Stimulated activated CD4-positive, alpha-beta T cell treated with anti-CD3 and anti-CD28 coated beads, Interleukin-1b, Interleukin-23, amount 100 ng/mL, for 24 hours (primary cell): ENCODE data around the gene ALDH1A2.
"Not testable (repeated sequence)": the region's sequence is repeated elsewhere in the genome, so short reads cannot be mapped to it uniquely, and the experiment has no call there.

ENCODE experiments used
- DNase-seq, 4 experiments: peaks; one replicate each; pipeline ENCODE4 v3.0.0-alpha.2; 2020; ENCODE audit warnings: low read depth in 4 of 4, low spot score in 1 of 4

Gene ALDH1A2

DNA sequence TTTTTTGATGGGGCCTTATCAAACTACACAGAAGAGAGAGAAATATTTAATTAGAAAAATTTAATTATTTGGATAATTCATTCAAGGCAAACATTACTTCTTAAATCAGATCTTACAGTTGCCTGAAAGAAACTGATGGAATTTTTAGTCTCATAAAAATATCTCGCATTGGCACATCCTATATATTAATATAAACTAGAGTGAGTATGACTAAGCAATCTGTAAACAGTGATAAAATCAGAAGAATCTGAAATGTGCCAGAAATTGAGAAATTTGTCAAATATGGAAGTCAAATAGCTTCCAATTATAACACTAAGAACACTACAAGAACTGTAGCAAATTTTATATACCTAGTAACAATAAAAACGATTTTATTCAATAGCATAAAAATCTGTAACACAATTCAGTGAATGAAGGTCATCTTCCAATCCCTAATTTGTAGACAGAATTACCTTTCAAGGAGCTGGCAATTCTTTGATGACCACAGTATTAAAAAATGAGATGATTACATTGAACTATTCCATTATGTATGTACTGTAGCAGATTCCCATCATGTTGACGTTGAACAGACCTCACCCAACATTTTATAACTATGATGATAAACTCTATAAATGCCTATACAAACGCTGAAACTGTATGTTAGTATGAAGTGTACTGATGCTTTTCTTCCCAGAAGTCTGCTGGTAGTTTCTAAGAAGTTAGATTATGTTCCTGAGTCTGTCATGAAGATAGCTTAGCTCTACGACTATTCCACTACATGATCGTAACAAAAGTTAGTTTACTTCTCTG lies 63.0 kb downstream of the ALDH1A2 start:
- no peak for DNase-seq

DNA sequence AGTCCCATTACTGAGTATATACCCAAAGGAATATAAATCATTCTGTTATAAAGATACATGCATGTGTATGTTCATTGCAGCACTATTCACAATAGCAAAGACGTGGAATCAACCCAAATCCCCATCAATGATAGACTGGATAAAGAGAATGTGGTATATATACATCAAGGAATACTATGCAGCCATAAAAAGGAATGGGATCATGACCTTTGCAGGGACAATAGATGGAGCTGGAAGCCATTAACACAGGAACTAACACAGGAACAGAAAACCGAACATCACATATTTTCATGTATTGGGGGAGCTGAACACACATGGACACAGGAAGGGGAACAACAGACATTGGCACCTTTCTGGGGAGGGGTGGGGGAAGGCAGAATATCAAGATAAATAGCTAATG lies 65.8 kb downstream of the ALDH1A2 start:
- not testable (repeated sequence) for DNase-seq

- no peak for DNase-seq
Measured at GRCh38 chr15:57996561-57996960, 69.0 kb downstream of the ALDH1A2 start.

- DNase-seq, result no peak
Measured at GRCh38 chr15:57994221-57995049, 71.1 kb downstream of the ALDH1A2 start.

DNA sequence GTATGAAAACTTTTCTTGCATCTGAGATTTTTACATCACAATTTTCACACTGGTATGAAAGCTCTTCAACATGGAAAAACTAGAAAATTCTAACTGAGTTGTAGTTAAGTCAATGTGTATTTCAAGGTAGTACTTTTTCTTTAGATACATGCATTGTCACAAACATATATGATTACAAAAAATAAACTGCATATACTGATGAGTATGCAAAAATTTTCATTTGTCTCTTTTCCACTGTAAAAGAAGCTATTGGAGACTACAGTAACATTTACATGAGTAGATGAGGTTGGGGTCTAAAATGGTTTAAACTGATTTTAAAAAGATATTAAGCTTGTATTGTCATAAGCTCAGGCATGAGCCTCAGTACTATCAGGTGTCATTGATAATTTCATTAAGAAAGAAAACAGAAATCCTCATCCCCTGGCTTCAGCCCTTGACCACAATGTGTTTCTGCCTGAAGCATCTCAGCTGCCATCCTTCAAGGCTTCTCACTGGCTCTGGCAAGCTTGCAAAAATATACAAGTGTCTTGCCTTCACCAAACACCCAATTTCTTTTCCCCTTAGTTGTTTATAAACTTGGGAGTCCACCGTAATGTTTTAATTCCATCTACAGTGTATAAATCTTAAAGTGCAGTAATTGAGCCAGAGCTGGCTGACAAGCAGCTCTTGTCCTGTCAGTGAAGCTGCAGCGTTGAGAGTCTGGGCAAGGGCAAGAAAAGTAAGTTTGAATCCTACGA lies 71.9 kb downstream of the ALDH1A2 start:
- no peak for DNase-seq

GRCh38 chr15:57992761-57993355 lies 72.7 kb downstream of the ALDH1A2 start:
- no peak for DNase-seq

DNA sequence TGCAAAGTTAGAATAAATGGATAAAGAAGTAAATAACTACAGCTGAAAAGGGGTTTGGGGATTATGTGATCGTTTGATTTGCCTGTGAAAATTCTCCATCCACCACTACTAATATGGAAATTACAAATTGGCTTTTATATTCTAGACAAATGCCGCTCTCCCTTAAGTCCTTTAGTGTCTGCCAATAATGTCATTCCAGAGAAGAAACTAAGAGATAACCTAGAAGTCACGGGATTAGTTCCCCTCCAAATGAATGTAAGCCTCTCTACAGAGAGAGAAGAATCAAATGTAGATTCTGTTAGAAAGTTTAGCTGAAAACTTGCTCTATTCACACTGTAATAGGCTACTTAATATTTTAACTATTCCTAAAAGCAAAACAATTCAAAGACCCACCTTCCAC lies 92.0 kb downstream of the ALDH1A2 start:
- no peak for DNase-seq

DNA sequence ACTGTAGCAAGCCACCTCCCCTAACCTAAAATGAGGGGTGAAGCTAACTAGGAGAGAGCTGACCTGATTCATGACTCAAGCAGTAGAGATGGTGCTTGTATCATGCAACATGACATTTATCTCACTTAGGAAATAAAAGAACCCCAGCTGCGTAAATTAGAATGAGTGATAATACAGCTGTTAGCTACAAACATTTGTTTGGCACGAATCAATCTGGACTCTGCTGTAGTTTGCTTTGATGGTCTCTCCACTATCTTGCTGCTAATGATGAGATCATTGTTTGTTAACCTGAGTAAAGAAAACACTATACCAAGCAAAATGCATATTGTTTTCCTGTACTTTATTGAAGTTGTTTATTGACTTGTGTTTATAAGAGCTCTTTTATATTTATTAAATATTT lies 92.6 kb downstream of the ALDH1A2 start:
- no peak for DNase-seq

DNA sequence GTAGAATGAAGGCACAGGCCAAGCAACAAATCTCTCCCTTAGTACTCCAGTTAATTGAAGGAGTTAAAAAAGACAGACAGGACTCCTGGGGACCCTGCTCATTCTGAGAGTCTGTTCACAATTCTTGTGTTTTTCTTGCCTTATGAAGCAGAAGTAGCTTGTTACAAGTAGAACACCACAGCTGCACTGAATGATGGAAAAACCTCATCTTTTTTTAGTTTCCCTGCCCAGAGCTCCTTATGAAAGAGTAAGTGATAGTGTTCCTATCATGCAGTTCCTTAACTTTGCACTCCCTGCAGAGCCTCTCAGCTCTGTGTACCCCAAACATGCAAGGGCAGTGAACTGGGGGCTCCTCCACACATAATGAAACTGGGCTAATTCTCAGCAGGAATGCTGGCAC lies 95.5 kb downstream of the ALDH1A2 start:
- no peak for DNase-seq

DNA sequence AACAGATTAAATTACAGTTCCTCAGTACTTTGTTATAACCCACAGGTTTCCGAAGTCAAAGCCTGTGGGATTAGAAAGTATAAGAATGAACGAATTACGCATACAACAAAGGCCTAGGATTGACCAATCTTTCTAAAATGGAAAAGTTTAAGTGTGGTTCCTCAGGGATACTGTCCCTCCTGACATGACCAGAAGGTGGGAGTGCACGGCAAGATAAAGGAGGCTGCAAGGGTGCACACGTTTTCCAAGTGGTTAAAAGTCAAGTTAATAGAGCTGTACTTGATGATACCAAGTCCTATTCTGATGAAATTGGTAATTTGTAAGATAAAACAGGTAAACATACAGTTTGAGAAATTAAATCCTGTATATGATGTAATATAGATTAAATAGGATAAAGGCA lies 96.2 kb downstream of the ALDH1A2 start:
- no peak for DNase-seq

GRCh38 chr15:57962887-57963286 lies 102.6 kb downstream of the ALDH1A2 start:
- DNase-seq, result no peak

DNA sequence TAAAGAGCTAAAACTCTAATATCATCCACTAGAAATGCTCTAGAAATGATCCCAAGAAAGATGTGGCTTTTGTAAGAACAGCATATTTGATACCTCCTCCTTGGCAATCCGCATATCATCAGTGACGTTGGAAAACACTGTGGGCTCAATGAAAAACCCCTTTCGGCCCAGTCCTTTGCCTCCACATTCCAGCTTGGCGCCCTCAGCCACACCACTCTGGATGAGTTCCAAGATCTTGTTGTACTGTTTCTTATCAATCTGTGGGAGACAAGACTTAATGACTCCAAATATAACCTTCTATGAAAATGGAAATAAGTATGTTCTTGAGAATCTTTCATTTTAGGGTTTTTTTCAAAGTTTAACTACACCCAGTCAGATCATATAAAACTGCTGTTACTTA lies 103.6 kb downstream of the ALDH1A2 start:
- no peak for DNase-seq

DNA sequence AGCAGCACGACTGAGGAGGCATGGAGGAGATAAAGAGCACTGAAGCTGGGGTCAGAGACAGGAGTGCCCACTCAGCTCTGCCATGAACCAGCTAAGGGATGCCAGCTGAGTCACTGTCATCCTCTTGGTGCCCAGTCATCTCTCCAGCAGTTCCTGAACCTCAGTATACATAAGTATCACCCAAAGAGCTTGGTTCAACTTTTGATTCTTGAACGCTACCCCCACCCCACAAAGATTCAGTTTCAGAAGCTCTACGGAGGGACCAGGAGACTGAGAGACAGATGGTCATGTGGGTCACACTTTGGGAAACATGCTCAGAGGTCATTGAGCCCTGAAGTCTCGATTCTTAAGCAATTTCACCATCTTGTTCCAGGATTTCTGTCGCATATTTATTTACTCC lies 108.4 kb downstream of the ALDH1A2 start:
- DNase-seq, result no peak

DNA sequence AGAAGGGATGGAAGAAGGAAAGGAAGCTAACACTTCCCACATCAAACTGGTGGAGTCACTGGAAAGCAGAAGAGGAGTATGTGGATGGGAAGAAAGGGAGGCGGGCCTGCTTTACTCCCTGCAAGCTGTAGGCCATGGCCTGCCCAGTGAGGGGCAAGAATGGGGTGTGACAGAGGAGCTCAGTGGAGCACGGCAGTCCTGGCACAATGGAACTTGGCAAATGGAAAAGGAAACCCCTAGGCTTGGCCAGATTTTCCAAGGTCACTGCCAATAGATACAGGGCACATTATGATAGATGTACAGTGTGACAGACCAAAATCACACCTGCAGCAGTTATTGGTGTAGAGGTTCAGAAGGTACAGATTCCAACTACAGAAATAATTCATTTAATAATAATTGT lies 111.6 kb downstream of the ALDH1A2 start:
- no peak for DNase-seq

DNA sequence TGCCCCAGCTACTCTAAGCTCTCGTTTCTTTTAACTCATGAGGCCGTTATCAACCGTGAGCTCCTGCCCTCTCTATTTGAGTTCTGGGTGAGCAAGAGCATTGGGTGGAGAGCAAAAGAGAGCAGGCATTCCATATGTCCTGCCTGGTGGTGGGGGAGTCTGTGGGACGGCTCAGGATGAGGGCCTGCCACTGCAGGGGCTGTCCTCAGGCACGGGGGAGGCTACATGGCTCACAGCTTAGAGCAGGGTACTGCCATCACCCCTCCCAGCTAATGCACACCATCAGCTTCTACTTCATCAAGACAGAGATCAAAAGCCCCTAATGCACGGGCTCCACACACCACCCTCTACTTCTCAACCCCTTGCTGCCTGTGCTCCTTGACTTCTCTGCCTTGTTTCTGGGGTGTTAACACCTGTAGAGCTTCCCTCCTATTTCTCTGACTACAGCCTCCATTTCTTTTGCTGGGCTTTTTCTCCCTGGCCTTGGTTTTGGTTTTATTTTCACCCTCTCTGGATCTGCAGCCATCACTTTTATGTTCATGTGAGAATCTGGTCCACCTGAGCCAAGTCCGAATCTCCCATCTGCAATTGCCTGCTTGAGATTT lies 114.1 kb downstream of the ALDH1A2 start:
- DNase-seq, result no peak

DNA sequence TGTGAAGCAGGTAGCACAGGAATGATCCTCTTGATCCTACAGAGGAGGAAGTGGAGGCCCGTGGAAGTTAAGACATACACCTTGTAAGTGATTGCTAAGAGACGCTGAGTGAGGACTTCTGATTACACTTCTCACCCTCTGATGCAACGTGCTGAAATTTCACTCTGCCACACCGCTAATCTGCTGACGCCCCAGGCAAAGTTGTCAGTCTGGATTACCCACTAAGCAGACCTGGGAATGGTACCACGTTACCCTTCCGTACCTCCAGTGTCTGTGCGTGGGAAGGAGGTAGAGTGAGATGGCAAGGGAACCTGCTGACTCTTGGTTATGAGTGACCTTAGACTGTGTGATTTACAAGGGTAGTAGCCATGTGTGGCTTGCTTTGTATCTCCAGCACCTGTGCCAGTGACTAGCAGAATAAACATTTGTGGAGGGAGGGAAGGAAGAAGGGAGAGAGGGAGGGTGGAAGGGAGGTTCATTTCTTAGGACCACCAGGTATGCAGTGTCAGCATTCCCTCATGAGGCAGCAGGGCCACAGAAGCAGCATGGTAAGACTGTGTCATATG lies 115.0 kb downstream of the ALDH1A2 start:
- no peak for DNase-seq

GRCh38 chr15:57949374-57949943 lies 116.1 kb downstream of the ALDH1A2 start:
- DNase-seq, result no peak

DNA sequence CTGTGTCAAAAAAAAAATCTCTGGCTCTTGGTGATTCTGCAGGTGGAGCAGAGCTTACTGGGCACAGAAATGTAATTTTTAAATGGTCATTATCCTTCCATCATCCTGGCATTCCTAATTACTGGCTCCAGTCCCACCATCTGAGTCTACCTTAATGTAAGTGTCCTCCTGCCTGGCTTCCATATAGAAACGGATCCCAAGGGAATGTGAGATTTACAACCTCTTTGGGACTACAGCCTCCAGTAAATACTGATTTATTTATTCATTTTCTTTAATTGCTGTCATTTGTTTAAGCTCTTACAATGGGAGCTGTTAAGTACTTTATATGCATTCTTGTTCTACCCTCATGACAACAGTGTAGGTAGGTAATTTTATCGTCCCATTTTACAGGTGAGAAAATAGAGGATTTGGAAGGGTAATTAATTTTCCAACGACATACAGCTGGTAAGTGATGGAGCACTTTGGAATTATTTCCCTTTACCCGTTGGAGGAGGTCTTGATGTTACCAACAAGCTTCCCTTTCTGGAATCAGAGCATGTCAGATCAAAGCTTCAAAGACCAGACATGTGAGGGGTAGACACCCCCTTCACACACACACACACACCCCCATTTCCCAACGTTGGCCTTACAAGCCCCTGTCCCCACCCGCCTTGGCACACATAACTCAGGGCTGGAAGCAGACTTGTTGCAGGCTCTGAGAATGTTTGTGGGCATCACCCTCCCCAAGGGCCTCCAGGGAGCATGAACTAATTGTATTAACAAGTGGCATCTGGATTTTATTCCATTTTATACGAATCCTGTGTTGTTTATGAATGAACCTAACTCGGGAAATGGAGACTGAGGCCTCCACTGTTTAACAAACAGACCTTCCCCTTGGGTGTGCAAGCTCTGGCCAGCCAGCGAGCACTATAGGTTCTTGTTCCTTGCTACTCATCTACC lies 116.9 kb downstream of the ALDH1A2 start:
- DNase-seq, result no peak

DNA sequence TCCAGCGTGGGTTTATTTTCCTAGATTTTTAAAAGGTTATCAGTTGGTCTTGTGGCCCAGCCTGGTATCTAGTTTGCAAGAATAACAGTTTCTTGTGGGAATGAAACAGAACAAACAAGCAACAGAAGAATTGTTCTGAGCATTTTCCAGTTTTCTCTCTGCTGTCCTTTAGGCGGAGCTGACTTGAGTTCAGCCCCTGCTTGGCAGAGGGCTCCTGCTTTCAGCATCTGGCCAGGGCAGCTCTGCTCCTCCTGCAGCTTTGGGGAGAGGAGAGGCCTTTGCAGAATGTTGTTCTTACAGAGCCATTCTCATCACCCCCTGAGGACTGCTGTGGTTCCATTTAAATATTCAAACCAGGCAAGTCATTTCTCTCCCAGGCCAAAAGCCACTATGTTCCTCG lies 117.7 kb downstream of the ALDH1A2 start:
- DNase-seq, result no peak
